ENCODE data around the gene PSD2.

Gene PSD2

DNA sequence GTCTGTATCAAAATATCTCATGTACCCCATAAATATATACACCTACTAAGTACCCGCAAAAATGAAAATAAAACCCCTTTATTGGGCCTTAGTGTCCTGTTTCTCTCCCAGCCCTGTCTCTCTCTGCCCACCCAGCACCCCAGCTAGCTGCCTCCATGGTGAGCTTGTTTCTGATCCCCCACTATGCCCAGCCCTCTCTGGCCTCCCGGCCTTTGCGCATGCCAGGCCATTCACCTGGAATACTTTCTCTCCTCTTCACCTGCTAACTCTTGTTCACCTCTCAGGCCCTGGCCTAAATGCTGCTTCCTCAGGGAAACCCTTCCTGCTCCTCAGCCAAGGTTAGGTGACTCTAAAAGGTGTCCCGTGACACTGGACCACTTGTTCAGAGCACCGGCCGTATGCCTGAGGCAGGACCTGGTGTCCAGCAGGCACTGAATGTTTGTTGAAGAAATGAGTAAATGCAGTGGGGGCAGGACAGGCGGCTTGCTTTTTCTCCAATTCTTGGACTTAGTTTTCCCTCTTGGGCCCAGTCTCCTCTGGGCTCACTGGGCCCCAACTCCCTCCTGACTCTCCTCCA is 58.5 kb downstream of the PSD2 start:
- TF ChIP-seq ZFX (IDR thresholded peaks at IDR 0.05) (no peak), CTCF (conservative IDR thresholded peaks at IDR 0.05) (no peak)
- H3K27ac ChIP-seq, result no peak overlapping the region

- TF ChIP-seq ZFX (IDR thresholded peaks at IDR 0.05), result no peak
- no peak for TF ChIP-seq CTCF (conservative IDR thresholded peaks at IDR 0.05)
- no peak overlapping the region for H3K27ac ChIP-seq
These were observed 59.3 kb downstream of the PSD2 start for GRCh38 chr5:139854953-139855352.

- no peak overlapping the region for H3K27ac ChIP-seq
- TF ChIP-seq CTCF (conservative IDR thresholded peaks at IDR 0.05) (no peak), ZFX (IDR thresholded peaks at IDR 0.05) (no peak)
These were observed 59.8 kb downstream of the PSD2 start for GRCh38 chr5:139855451-139855850.

- H3K27ac ChIP-seq, result no peak overlapping the region
- TF ChIP-seq CTCF (conservative IDR thresholded peaks at IDR 0.05) (no peak), ZFX (IDR thresholded peaks at IDR 0.05) (no peak)
These were observed 60.4 kb downstream of the PSD2 start for GRCh38 chr5:139855946-139856540.

DNA sequence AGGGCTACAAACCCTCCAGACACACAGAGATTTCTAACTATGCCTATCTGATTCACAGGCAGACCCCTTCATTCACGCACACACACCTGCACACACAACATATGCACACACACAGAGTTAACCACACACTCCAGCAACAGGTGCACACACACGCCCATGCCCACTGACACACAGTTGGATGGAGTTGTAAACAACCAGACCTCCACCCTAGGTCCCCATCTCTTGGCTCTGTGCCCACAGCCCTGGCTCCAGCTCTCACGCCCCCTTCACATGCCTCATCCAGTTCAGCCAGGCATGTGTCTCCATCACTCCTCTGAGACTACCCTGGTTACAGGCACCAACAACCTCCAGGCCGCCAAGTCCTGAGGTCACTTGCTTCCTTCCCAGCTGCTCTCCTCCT is 61.1 kb downstream of the PSD2 start:
- H3K27ac ChIP-seq, result no peak overlapping the region
- no peak for TF ChIP-seq CTCF (conservative IDR thresholded peaks at IDR 0.05)
- TF ChIP-seq ZFX (IDR thresholded peaks at IDR 0.05), result no peak

- H3K27ac ChIP-seq, result no peak overlapping the region
- no peak for TF ChIP-seq ZFX (IDR thresholded peaks at IDR 0.05)
- no peak for TF ChIP-seq CTCF (conservative IDR thresholded peaks at IDR 0.05)
These were observed 63.4 kb downstream of the PSD2 start for GRCh38 chr5:139859013-139859412.

DNA sequence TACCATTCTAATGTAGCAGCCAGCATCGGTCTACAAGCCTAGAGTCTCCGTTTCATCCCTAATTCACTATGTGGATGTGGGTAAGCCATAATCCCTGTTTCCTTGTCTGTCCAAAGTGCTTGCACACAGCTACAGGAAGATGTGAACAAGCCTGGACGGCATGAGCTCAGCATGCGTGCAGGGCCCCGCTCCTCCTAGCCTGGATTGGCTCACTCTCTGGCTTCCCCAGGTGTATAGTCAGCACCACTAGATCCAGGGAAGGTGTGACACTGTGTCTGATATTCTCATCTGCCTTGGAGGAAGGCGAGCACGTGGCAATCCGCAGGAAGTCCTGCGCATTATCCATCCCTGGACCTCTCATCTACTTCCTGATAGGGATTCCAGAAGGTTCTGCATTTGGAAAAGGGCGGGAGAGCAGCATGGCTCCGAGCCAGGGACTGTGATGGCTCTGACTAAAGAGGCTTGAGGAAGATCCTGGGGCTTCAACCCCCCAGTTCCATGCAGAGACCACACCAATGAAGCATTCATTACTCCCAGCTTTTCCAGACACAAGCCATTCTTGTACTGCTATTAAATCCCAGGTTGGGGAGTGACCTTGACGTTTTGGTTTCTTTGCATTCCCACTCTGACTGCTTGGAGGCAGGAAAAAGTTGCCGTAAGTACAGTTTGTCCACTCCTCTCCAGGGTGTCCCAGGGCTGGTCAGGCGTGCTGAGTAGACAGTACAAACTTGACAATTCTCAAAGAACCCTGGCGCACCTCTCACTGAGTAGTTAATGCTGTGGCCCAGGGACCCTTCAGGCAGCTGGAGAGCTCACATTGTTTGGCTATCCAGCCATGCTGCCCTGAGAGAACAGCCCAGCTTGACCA is 65.6 kb downstream of the PSD2 start:
- no peak for TF ChIP-seq ZFX (IDR thresholded peaks at IDR 0.05)
- no peak for TF ChIP-seq CTCF (conservative IDR thresholded peaks at IDR 0.05)
- no peak overlapping the region for H3K27ac ChIP-seq

Measured in C4-2B (cell line).